T-helper 2 cell treated with Interferon-gamma antibody and Interleukin-4, amounts not matched to agents 100 ng/mL and 5 ng/mL, for 36 hours (primary cell): Measurements from ENCODE around the gene NTSR2. TPM values are rescaled to one million over a fixed set of nuclear protein-coding genes. Genes with fewer than 3 reads are reported as not detected.

ENCODE experiments used
- total RNA-seq: library from RNA; stranded (reverse); gene quantifications from 2 replicates; pipeline ENCODE4 v1.2.3, GENCODE V29; 2022

NTSR2 gene
- total RNA-seq, 1 donor from 2014 or later: not detected

Other genes with a start within 250 kb of the NTSR2 start
- 10.7 and 10.9 TPM in 2 replicates for gene E2F6, start 204.0 kb downstream of the NTSR2 start, total RNA-seq
- gene GREB1, start 136.2 kb downstream of the NTSR2 start, total RNA-seq: 0.25 and 0.30 TPM in 2 replicates
- gene LPIN1, start 76.4 kb upstream of the NTSR2 start, total RNA-seq: 54.2 and 62.1 TPM in 2 replicates